Measurements from ENCODE around the gene INTS11. TPM values are rescaled to one million over a fixed set of nuclear protein-coding genes. Genes with fewer than 3 reads are reported as not detected.

The INTS11 gene
- total RNA-seq, 1 experiment from 2014 or later, result 254 TPM

DNA sequence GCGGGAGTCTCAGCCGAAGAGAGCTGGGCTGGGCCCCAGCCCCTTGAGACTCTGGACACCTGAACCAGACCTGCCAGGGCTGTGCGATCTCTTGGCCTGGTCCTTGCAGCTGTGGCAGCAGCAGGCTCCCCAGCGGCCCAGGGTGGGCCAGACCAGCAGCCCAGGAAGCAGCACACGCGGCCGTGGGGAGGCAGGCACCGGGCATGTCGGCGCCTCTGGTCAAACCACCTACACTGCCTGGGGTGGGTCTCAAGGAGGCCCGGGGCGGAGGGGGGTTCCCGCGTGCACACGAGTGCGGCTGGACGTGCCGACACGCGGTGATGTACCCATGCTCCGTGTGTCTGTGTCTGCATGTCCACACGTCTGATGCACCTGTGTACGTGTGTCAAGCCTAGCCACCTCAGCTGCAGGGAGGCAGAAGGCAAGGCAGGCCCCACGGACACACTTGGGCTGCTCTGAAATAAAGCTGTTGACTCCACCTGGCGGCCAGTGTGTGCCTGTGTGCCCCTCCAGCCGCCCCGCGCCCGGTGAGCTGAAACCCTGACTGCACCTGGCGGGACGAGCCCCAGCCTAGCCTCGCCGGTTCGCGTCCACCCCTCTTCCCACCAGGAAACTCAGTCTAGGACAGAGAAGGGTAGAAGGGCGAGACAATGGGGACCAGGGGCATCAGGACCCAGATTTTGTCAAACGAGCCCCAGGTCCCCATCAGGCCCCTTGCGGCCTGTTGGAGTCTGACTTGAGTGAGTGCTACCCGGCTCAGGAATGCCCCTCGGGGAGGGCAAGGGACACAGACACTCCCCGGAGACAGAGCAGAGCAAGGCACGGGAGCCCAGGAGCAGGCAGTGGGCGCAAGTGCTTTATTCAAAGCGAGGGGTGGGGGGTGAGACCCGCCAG lies 32.7 kb downstream of the INTS11 start:
- Histone ChIP-seq H3K9ac (ENCODE audit: low read length) (no peak overlapping the region), H3K4me2 (ENCODE audit: low read length) (peak overlapping the region; percentile 45), H3K9me2 (replicated peaks; ENCODE audit: low read length) (no peaks in the 10 kb centered on the region), H3K4me1 (ENCODE audit: insufficient read depth, low read length) (peaks cover 12% of the 10 kb centered on the region), H2AFZ (ENCODE audit: low read length) (no peak overlapping the region), H3K27me3 (ENCODE audit: low read length) (no peaks in the 10 kb centered on the region), H4K20me1 (ENCODE audit: low read length) (no peaks in the 10 kb centered on the region), H3K79me2 (ENCODE audit: low read length) (no peaks in the 10 kb centered on the region), H3K9me3 (ENCODE audit: low read length) (no peaks in the 10 kb centered on the region), H3K27ac (ENCODE audit: low read length) (no peak overlapping the region; the same call in 1 of the 2 replicates), H3F3A (ENCODE audit: low read length, unreplicated experiment) (no peaks in the 10 kb centered on the region), H3K4me3 (ENCODE audit: low read length) (no peak overlapping the region), H3K36me3 (ENCODE audit: low read depth, low read length) (no peaks in the 10 kb centered on the region)
- intact Hi-C loops (cut with micrococcal nuclease), result loop anchor here (2.0 to 5.0 kb wide), 3 partner anchors 27 to 169 kb away; no protein-coding TSS in a partner anchor
- BruUV-seq (replicated peaks), result TSS peak; percentile 18
- ATAC-seq (peak; percentile 85), DNase-seq (peak; percentile 89)
- ChIA-PET CTCF (interaction anchor here (0.6 to 2.0 kb wide), 16 partner anchors 9 to 309 kb away, joined by 3 to 26 read pairs (median 4); partner anchors contain the start of gene RNF223), POLR2A (ENCODE audit: unreplicated experiment) (no interaction called here)
- TF ChIP-seq EZH2phosphoT487 (IDR thresholded peaks at IDR 0.05; ENCODE audit: borderline replicate concordance, low read length) (no peak), EZH2 (IDR thresholded peaks at IDR 0.05; ENCODE audit: low read length, unreplicated experiment) (no peak)
- TF ChIP-seq, protein P1, sequence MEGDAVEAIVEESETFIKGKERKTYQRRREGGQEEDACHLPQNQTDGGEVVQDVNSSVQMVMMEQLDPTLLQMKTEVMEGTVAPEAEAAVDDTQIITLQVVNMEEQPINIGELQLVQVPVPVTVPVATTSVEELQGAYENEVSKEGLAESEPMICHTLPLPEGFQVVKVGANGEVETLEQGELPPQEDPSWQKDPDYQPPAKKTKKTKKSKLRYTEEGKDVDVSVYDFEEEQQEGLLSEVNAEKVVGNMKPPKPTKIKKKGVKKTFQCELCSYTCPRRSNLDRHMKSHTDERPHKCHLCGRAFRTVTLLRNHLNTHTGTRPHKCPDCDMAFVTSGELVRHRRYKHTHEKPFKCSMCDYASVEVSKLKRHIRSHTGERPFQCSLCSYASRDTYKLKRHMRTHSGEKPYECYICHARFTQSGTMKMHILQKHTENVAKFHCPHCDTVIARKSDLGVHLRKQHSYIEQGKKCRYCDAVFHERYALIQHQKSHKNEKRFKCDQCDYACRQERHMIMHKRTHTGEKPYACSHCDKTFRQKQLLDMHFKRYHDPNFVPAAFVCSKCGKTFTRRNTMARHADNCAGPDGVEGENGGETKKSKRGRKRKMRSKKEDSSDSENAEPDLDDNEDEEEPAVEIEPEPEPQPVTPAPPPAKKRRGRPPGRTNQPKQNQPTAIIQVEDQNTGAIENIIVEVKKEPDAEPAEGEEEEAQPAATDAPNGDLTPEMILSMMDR (conservative IDR thresholded peaks at IDR 0.05; ENCODE audit: low read depth, low read length), result peak; percentile 95

DNA sequence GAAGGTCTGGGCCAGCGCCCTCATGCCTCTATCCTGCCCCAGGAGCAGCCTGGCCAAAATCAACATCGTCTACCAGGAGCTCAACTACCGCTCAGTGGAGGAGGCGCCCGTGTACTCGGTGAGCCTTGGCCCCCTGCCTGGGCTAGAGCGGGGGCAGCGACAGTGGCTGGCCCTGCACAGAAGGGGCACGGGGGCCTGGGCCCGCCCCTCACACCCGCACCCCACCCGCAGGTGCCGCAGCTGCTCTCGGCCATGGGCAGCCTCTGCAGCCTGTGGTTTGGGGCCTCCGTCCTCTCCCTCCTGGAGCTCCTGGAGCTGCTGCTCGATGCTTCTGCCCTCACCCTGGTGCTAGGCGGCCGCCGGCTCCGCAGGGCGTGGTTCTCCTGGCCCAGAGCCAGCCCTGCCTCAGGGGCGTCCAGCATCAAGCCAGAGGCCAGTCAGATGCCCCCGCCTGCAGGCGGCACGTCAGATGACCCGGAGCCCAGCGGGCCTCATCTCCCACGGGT lies 33.4 kb downstream of the INTS11 start:
- Histone ChIP-seq H3K36me3 (ENCODE audit: low read depth, low read length) (no peaks in the 10 kb centered on the region), H3K4me3 (ENCODE audit: low read length) (no peak overlapping the region), H3K9ac (ENCODE audit: low read length) (no peak overlapping the region), H3K9me2 (replicated peaks; ENCODE audit: low read length) (no peaks in the 10 kb centered on the region), H3K79me2 (ENCODE audit: low read length) (no peaks in the 10 kb centered on the region), H2AFZ (ENCODE audit: low read length) (no peak overlapping the region), H3K4me2 (ENCODE audit: low read length) (peak overlapping the region; percentile 45), H4K20me1 (ENCODE audit: low read length) (no peaks in the 10 kb centered on the region), H3F3A (ENCODE audit: low read length, unreplicated experiment) (no peaks in the 10 kb centered on the region), H3K4me1 (ENCODE audit: insufficient read depth, low read length) (peaks cover 12% of the 10 kb centered on the region), H3K9me3 (ENCODE audit: low read length) (no peaks in the 10 kb centered on the region), H3K27ac (ENCODE audit: low read length) (no peak overlapping the region; the same call in 1 of the 2 replicates), H3K27me3 (ENCODE audit: low read length) (no peaks in the 10 kb centered on the region)
- ChIA-PET CTCF (interaction anchor here (0.6 to 2.0 kb wide), 12 partner anchors 9 to 308 kb away, joined by 3 to 26 read pairs (median 4); no protein-coding TSS in a partner anchor), POLR2A (ENCODE audit: unreplicated experiment) (no interaction called here)
- ATAC-seq (peak; percentile 52), DNase-seq (peak; percentile 55)
- intact Hi-C loops (cut with micrococcal nuclease), result loop anchor here (2.0 to 5.0 kb wide), 2 partner anchors 26 to 54 kb away; no protein-coding TSS in a partner anchor
- no peak for TF ChIP-seq EZH2 (IDR thresholded peaks at IDR 0.05; ENCODE audit: low read length, unreplicated experiment)
- TF ChIP-seq EZH2phosphoT487 (IDR thresholded peaks at IDR 0.05; ENCODE audit: borderline replicate concordance, low read length), result no peak
- TF ChIP-seq, protein P1 (conservative IDR thresholded peaks at IDR 0.05; ENCODE audit: low read depth, low read length), result no peak
- no TSS peak for BruUV-seq (replicated peaks)

Measured in PC-3 (cell line).